HG03039 (cell line): ENCODE data around the gene MIEF2.

Experiments
- ATAC-seq: cut with Tn5 transposase; IDR thresholded peaks from one replicate; pipeline ENCODE4 v1.9.1; 2021; ENCODE audit warnings: mild to moderate bottlenecking, moderate library complexity; ENCODE audit not compliant: unreplicated experiment

The MIEF2 gene

GRCh38 chr17:18256351-18256750 lies 4.1 kb upstream of the MIEF2 start:
- no peak for ATAC-seq

GRCh38 chr17:18256776-18257175 lies 3.7 kb upstream of the MIEF2 start:
- ATAC-seq, result no peak

- ATAC-seq, result no peak
Measured at GRCh38 chr17:18257268-18257981, 3.0 kb upstream of the MIEF2 start.

GRCh38 chr17:18257982-18258355 lies 2.5 kb upstream of the MIEF2 start:
- peak; percentile 22 for ATAC-seq

- peak; percentile 34 for ATAC-seq
Measured at GRCh38 chr17:18258356-18259038, 2.0 kb upstream of the MIEF2 start, which contains the start of gene FLII. Gene FLII, minus strand, starts transcription at chr17:18258738. Its CDS starts 48 bp downstream, at chr17:18258690.

GRCh38 chr17:18259621-18260331 lies 686 bp upstream of the MIEF2 start:
- ATAC-seq, result no peak

- no peak for ATAC-seq
Measured at GRCh38 chr17:18261146-18261515, 669 bp downstream of the MIEF2 start.

- ATAC-seq, result no peak
Measured at GRCh38 chr17:18261659-18262058, 1.2 kb downstream of the MIEF2 start.

GRCh38 chr17:18262111-18262510 lies 1.6 kb downstream of the MIEF2 start:
- ATAC-seq, result no peak

GRCh38 chr17:18262641-18263040 lies 2.2 kb downstream of the MIEF2 start:
- ATAC-seq, result no peak

- ATAC-seq, result no peak
Measured at GRCh38 chr17:18263885-18264682, 3.6 kb downstream of the MIEF2 start.

- no peak for ATAC-seq
Measured at GRCh38 chr17:18267366-18267765, 6.9 kb downstream of the MIEF2 start.

GRCh38 chr17:18267927-18268711 lies 7.7 kb downstream of the MIEF2 start:
- ATAC-seq, result no peak

GRCh38 chr17:18270046-18270931 lies 9.8 kb downstream of the MIEF2 start:
- ATAC-seq, result no peak

- ATAC-seq, result no peak
Measured at GRCh38 chr17:18277076-18277475, 16.6 kb downstream of the MIEF2 start.

GRCh38 chr17:18278867-18279266 lies 18.4 kb downstream of the MIEF2 start:
- ATAC-seq, result no peak

GRCh38 chr17:18280249-18280648 lies 19.8 kb downstream of the MIEF2 start:
- no peak for ATAC-seq

GRCh38 chr17:18280766-18281371 lies 20.4 kb downstream of the MIEF2 start:
- ATAC-seq, result no peak

- ATAC-seq, result no peak
Measured at GRCh38 chr17:18281788-18282187, 21.3 kb downstream of the MIEF2 start.
